Subcutaneous adipose tissue (tissue), 4 donors: ENCODE results near the gene KLK2. TPM values are rescaled to one million over a fixed set of nuclear protein-coding genes. Genes with fewer than 3 reads are reported as not detected.

ENCODE experiments used
- CTCF ChIP-seq: fragments of 450-650 bp; IDR thresholded peaks from one replicate; pipeline ENCODE4 v1.5.1; 2016; ENCODE audit warnings: low read depth, mild to moderate bottlenecking, control low read depth, antibody characterized with exemption, moderate library complexity
- total RNA-seq, 4 donors: library from RNA; depleted of rRNA; stranded (reverse); fragments of >200 nt; gene quantifications; one replicate each; pipeline ENCODE4 v1.1.0, GENCODE V29; 2016

Gene KLK2
- total RNA-seq: under 1 TPM in 1 of 4 donors, not detected in 3; 0.44 TPM

GRCh38 chr19:50873056-50873455 lies at the start of gene KLK2:
Gene KLK2, plus strand, starts transcription at chr19:50873439. Its CDS starts 35 bp downstream, at chr19:50873474.
- no peak for TF ChIP-seq CTCF

GRCh38 chr19:50826492-50827240 lies 46.6 kb upstream of the KLK2 start:
- TF ChIP-seq CTCF: no peak

- no peak for TF ChIP-seq CTCF
Measured at GRCh38 chr19:50827476-50827875, 45.8 kb upstream of the KLK2 start.

- no peak for TF ChIP-seq CTCF
Measured at GRCh38 chr19:50829801-50830200, 43.4 kb upstream of the KLK2 start.

- no peak for TF ChIP-seq CTCF
Measured at GRCh38 chr19:50830266-50831025, 42.8 kb upstream of the KLK2 start.

GRCh38 chr19:50831026-50831396 lies 42.2 kb upstream of the KLK2 start:
- no peak for TF ChIP-seq CTCF

- TF ChIP-seq CTCF: no peak
Measured at GRCh38 chr19:50832666-50833065, 40.6 kb upstream of the KLK2 start.
